Vagina (tissue), 2 donors: ENCODE measurements around the gene SLC9A4. TPM values are rescaled to one million over a fixed set of nuclear protein-coding genes. Genes with fewer than 3 reads are reported as not detected.

Source experiments
- DNase-seq, 2 donors: peaks; one replicate each; pipeline ENCODE4 v3.0.0-alpha.2; 2017; ENCODE audit errors: extremely low spot score in 2 of 2
- H3K27ac ChIP-seq: fragments of 200-600 bp; sonication (generic); one replicate; pipeline ENCODE4 v1.5.1; 2019
- H3K27me3 ChIP-seq: fragments of 200-600 bp; sonication (generic); one replicate; pipeline ENCODE4 v1.5.1; 2019
- H3K36me3 ChIP-seq, 2 donors: fragments of 200-600 bp; sonication (generic); one replicate each; pipeline ENCODE4 v1.5.1; 2017 to 2019
- H3K4me1 ChIP-seq: fragments of 200-600 bp; sonication (generic); one replicate; pipeline ENCODE4 v1.5.1; 2019
- H3K4me3 ChIP-seq, 2 donors: fragments of 200-600 bp; sonication (generic); 1 replicate in 1 of 2; 2 replicates in 1 of 2; pipeline ENCODE4 v1.5.1; 2016 to 2019
- H3K9me3 ChIP-seq: fragments of 200-600 bp; sonication (generic); one replicate; pipeline ENCODE4 v1.5.1; 2019
- POLR2A ChIP-seq, 2 donors: fragments of 450-650 bp; IDR thresholded peaks; one replicate each; pipeline ENCODE4 v1.6.1; 2017; ENCODE audit warnings: antibody characterized with exemption in 2 of 2, mild to moderate bottlenecking in 2 of 2, moderate library complexity in 2 of 2
- POLR2AphosphoS5 ChIP-seq, 2 donors: sonication (generic); formaldehyde crosslinking; IDR thresholded peaks; one replicate each; pipeline ENCODE4 v1.9.0; 2017; ENCODE audit warnings: antibody characterized with exemption in 2 of 2, mild to moderate bottlenecking in 2 of 2, low read depth in 1 of 2; ENCODE audit not compliant: insufficient read depth in 1 of 2
- intact Hi-C: fragments of 100-400 bp; cut with DNase I; formaldehyde crosslinking; loops from one replicate; pipeline ENCODE4 v1.15.1; 2023
- total RNA-seq: library from RNA; depleted of rRNA; stranded (reverse); fragments of >200 nt; gene quantifications from one replicate; pipeline ENCODE4 v1.2.3, GENCODE V29; 2016
- TF ChIP-seq, protein P1 (sequence below), 3 experiments: fragments of 450-650 bp in 2 of 3; fragments of 200-600 bp in 1 of 3; sonication (generic) in 1 of 3; IDR thresholded peaks; one replicate each; pipeline ENCODE4 v1.5.1; 2017 to 2019; ENCODE audit warnings: antibody characterized with exemption in 3 of 3, mild to moderate bottlenecking in 2 of 3, moderate library complexity in 2 of 3

SLC9A4 gene
- total RNA-seq, 1 donor from 2014 or later: not detected

DNA sequence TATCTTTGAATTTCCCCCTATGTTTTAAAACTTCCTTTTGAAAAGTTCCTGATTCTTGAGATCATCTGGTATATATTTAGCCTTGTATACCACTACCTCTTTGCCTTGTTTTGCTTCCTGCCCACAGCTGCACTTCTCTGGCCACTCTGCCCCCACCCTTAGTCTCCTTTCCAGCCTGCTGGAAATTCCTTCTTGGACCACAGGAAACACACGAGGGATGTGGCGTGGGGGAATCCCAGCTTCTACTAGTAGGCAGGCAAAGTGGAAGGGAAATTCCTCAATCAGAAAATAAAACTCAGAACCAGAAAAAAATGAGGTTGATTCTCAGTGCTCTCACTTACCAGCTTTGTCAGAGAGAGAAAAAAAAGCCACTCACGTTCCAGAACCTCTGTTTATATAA, 36.7 kb upstream of the SLC9A4 start:
- Histone ChIP-seq H3K4me3 (no peak overlapping the region), H3K27ac (no peak overlapping the region), H3K27me3 (no peaks in the 10 kb centered on the region), H3K36me3 (no peaks in the 10 kb centered on the region), H3K9me3 (no peaks in the 10 kb centered on the region), H3K4me1 (no peaks in the 10 kb centered on the region)
- intact Hi-C loops: no loop called here
- no peak for TF ChIP-seq POLR2AphosphoS5 (IDR thresholded peaks at IDR 0.05; ENCODE audit: insufficient read depth in 1 of 2, low read depth in 1 of 2)
- no peak for TF ChIP-seq POLR2A (IDR thresholded peaks at IDR 0.05)
- TF ChIP-seq, protein P1, sequence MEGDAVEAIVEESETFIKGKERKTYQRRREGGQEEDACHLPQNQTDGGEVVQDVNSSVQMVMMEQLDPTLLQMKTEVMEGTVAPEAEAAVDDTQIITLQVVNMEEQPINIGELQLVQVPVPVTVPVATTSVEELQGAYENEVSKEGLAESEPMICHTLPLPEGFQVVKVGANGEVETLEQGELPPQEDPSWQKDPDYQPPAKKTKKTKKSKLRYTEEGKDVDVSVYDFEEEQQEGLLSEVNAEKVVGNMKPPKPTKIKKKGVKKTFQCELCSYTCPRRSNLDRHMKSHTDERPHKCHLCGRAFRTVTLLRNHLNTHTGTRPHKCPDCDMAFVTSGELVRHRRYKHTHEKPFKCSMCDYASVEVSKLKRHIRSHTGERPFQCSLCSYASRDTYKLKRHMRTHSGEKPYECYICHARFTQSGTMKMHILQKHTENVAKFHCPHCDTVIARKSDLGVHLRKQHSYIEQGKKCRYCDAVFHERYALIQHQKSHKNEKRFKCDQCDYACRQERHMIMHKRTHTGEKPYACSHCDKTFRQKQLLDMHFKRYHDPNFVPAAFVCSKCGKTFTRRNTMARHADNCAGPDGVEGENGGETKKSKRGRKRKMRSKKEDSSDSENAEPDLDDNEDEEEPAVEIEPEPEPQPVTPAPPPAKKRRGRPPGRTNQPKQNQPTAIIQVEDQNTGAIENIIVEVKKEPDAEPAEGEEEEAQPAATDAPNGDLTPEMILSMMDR (IDR thresholded peaks at IDR 0.05): no peak
- no peak for DNase-seq

DNA sequence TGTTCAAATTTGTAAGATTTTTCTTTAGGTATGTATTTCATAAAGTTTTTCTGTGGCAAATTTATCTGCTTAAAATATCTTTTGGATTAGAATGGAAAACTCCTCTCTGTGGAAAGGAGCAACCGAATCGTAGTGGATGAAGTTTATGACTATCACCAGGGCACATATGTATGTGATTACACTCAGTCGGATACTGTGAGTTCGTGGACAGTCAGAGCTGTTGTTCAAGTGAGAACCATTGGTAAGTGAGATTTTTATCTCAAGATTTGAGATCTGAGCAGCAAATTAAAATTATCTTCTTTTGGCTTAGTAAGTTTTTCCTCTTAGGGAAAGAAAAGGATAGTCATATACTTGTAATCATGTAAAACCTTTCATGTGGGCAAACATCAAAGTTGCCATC, 35.9 kb upstream of the SLC9A4 start:
- Histone ChIP-seq H3K36me3 (no peaks in the 10 kb centered on the region), H3K27ac (no peak overlapping the region), H3K9me3 (no peaks in the 10 kb centered on the region), H3K4me1 (no peaks in the 10 kb centered on the region), H3K27me3 (no peaks in the 10 kb centered on the region), H3K4me3 (no peak overlapping the region)
- DNase-seq: no peak
- no peak for TF ChIP-seq POLR2A (IDR thresholded peaks at IDR 0.05)
- TF ChIP-seq POLR2AphosphoS5 (IDR thresholded peaks at IDR 0.05; ENCODE audit: insufficient read depth in 1 of 2, low read depth in 1 of 2): no peak
- TF ChIP-seq, protein P1 (IDR thresholded peaks at IDR 0.05): no peak
- intact Hi-C loops: no loop called here

DNA sequence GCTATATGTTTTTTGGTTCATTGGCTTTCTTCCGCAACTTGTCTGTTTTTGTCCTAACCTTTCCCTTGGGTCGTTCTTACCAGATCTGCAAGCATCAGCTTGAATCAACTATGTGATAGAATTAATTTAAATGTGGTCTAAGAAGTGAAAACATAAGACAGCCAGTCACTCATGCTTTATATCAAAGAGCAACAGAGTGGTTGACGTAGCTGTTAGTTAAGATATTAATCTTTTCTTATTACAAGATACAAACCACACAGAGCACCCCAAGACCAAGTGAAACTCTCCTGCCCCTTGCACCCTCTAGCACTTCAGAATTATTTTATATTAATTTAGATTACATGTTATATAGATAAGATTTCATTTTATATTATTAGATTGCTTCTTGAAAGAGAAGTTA, 34.9 kb upstream of the SLC9A4 start:
- Histone ChIP-seq H3K27me3 (no peaks in the 10 kb centered on the region), H3K4me1 (no peaks in the 10 kb centered on the region), H3K9me3 (no peaks in the 10 kb centered on the region), H3K4me3 (no peak overlapping the region), H3K27ac (no peak overlapping the region), H3K36me3 (no peaks in the 10 kb centered on the region)
- no peak for DNase-seq
- TF ChIP-seq, protein P1 (IDR thresholded peaks at IDR 0.05): no peak
- TF ChIP-seq POLR2A (IDR thresholded peaks at IDR 0.05) (no peak), POLR2AphosphoS5 (IDR thresholded peaks at IDR 0.05; ENCODE audit: insufficient read depth in 1 of 2, low read depth in 1 of 2) (no peak)
- intact Hi-C loops: no loop called here

DNA sequence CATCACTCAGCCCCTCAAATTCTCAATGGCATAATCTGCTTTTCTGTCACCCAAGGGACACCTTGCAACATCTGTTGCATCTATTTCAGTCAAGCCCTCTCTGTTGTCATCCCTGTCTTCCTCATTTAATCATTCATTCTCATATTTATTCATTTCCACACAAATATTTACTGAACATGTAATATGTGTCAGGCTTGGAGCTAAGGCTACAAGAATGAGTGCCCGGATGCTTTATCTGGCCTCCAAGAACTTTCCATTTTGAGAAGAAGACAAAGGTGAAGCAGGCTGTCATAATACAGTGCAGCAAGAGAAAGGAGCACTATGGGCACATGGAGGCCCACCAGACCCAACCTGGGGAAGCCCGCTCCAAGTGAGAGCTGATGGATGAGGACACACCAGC, 34.4 kb upstream of the SLC9A4 start:
- DNase-seq: no peak
- Histone ChIP-seq H3K27me3 (no peaks in the 10 kb centered on the region), H3K36me3 (no peaks in the 10 kb centered on the region), H3K4me1 (no peaks in the 10 kb centered on the region), H3K9me3 (no peaks in the 10 kb centered on the region), H3K4me3 (no peak overlapping the region), H3K27ac (no peak overlapping the region)
- intact Hi-C loops: no loop called here
- TF ChIP-seq, protein P1 (IDR thresholded peaks at IDR 0.05): no peak
- TF ChIP-seq POLR2AphosphoS5 (IDR thresholded peaks at IDR 0.05; ENCODE audit: insufficient read depth in 1 of 2, low read depth in 1 of 2) (no peak), POLR2A (IDR thresholded peaks at IDR 0.05) (no peak)

DNA sequence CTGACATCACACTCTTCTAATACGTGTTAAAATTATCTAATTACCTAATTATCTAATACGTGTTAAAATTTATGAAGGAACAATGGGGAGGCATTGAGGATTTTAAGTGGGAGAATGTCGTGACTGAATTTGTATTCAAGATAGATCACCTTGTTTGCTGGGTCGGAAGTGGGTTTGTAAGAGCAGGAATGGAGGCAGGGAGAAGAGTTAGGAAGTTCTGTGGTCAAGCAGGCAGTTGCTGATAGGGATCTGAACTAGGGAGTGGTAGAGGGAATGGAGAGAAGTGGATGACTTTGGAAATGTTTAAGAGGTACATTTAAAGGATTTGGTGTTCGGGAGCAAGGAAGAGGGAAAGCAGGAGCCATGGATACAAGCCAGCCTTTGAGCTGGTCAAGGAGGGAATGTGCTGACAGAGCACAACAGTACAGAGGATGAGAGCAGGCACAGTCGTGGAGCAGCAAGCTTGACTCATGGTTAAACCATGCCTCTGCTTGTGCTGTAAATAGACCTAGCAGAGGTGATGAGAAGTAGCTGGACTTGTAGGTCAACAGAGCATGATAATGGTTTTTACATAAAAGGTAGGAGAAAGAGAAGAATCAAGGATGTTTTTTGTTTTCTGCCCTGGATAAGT, 33.8 kb upstream of the SLC9A4 start:
- H3K36me3 ChIP-seq: no peaks in the 10 kb centered on the region
- H3K4me3 ChIP-seq: no peak overlapping the region
- no peak for DNase-seq
- intact Hi-C loops: no loop called here
- no peaks in the 10 kb centered on the region for H3K4me1 ChIP-seq
- H3K9me3 ChIP-seq: no peaks in the 10 kb centered on the region
- H3K27me3 ChIP-seq: no peaks in the 10 kb centered on the region
- TF ChIP-seq, protein P1 (IDR thresholded peaks at IDR 0.05): no peak
- TF ChIP-seq POLR2AphosphoS5 (IDR thresholded peaks at IDR 0.05; ENCODE audit: insufficient read depth in 1 of 2, low read depth in 1 of 2): no peak
- no peak for TF ChIP-seq POLR2A (IDR thresholded peaks at IDR 0.05)
- no peak overlapping the region for H3K27ac ChIP-seq
